Gastroesophageal sphincter (tissue), 3 donors: ENCODE data around the gene SCFD2.

ENCODE experiments used
- EP300 ChIP-seq: sonication (generic); formaldehyde crosslinking; IDR thresholded peaks from one replicate; pipeline ENCODE4 v1.6.1; 2017; ENCODE audit warnings: antibody characterized with exemption, mild to moderate bottlenecking
- POLR2A ChIP-seq, 2 donors: fragments of 450-650 bp; IDR thresholded peaks; one replicate each; pipeline ENCODE4 v1.6.1; 2017; ENCODE audit warnings: antibody characterized with exemption in 2 of 2, mild to moderate bottlenecking in 2 of 2, moderate library complexity in 1 of 2
- POLR2AphosphoS5 ChIP-seq: sonication (generic); formaldehyde crosslinking; IDR thresholded peaks from one replicate; pipeline ENCODE4 v1.6.1; 2017; ENCODE audit warnings: antibody characterized with exemption
- TF ChIP-seq, protein P1 (sequence below), 4 experiments: fragments of 200-600 bp in 2 of 4; fragments of 450-650 bp in 2 of 4; sonication (generic) in 1 of 4; IDR thresholded peaks; one replicate each; pipeline ENCODE4 v1.5.1; 2017 to 2019; ENCODE audit warnings: antibody characterized with exemption in 4 of 4, mild to moderate bottlenecking in 2 of 4, moderate library complexity in 2 of 4

DNA sequence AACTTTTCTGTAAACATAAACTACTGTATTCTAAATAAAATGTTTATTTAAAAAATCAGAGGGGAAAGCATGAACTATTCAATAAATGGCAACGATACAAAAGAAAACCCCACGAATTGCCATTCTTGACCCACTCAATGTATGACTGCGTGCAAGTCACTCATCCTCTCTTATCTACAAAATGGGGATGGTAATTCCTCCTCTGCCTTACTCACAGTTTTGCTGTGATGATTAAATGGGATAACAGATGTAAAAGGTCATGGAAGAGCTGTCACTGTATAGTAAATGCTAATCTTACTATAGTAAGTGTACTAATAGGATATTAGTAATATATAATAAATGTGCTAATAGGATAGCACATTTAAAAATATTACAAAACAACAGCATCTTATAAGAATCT lies 173.4 kb downstream of the SCFD2 start:
- no peak for TF ChIP-seq POLR2A (IDR thresholded peaks at IDR 0.05)
- TF ChIP-seq, protein P1, sequence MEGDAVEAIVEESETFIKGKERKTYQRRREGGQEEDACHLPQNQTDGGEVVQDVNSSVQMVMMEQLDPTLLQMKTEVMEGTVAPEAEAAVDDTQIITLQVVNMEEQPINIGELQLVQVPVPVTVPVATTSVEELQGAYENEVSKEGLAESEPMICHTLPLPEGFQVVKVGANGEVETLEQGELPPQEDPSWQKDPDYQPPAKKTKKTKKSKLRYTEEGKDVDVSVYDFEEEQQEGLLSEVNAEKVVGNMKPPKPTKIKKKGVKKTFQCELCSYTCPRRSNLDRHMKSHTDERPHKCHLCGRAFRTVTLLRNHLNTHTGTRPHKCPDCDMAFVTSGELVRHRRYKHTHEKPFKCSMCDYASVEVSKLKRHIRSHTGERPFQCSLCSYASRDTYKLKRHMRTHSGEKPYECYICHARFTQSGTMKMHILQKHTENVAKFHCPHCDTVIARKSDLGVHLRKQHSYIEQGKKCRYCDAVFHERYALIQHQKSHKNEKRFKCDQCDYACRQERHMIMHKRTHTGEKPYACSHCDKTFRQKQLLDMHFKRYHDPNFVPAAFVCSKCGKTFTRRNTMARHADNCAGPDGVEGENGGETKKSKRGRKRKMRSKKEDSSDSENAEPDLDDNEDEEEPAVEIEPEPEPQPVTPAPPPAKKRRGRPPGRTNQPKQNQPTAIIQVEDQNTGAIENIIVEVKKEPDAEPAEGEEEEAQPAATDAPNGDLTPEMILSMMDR (IDR thresholded peaks at IDR 0.05): no peak
- no peak for TF ChIP-seq POLR2AphosphoS5
- TF ChIP-seq EP300: no peak
